ENCODE data around the gene NDUFAF2.

NDUFAF2 gene

DNA sequence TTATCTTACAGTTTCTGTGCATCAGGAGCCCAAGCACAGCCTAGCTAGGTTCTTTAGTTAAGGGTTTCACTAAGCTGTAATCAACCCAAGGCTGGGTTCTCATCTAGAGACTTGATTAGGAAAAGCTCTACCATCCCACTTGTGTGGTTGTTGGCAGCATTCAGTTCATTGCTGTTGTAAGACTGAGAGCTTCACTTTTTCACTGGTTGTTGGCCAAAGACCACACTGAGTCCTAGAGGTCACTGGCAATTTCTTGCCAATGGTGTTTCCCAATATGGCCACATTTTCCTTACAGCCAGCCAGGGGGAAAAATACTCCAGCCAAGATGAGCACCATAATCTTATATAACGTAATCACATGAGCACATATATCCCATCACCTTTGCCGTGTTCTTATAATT lies 142.9 kb downstream of the NDUFAF2 start:
- H3K9me3 ChIP-seq (ENCODE audit: control insufficient read depth, insufficient read depth, low read depth, low read length) = no peaks in the 10 kb centered on the region
- TF ChIP-seq ZNF341 (tag by site-specific recombination; IDR thresholded peaks at IDR 0.05; ENCODE audit: low read depth) (no peak), ZNF157 (tag by site-specific recombination; IDR thresholded peaks at IDR 0.05) (no peak), KLF10 (tag by site-specific recombination; IDR thresholded peaks at IDR 0.05) (no peak), ZNF664 (tag by site-specific recombination; IDR thresholded peaks at IDR 0.05) (no peak), ZNF629 (tag by site-specific recombination; IDR thresholded peaks at IDR 0.05) (no peak), ZNF354C (tag by site-specific recombination; IDR thresholded peaks at IDR 0.05; ENCODE audit: borderline replicate concordance, low read depth) (no peak), ZNF292 (tag by site-specific recombination; IDR thresholded peaks at IDR 0.05; ENCODE audit: borderline replicate concordance, low read depth) (no peak), ZSCAN23 (tag by site-specific recombination; IDR thresholded peaks at IDR 0.05) (no peak), ZFP37 (tag by site-specific recombination; IDR thresholded peaks at IDR 0.05) (no peak)
- TF ChIP-seq, protein P1, sequence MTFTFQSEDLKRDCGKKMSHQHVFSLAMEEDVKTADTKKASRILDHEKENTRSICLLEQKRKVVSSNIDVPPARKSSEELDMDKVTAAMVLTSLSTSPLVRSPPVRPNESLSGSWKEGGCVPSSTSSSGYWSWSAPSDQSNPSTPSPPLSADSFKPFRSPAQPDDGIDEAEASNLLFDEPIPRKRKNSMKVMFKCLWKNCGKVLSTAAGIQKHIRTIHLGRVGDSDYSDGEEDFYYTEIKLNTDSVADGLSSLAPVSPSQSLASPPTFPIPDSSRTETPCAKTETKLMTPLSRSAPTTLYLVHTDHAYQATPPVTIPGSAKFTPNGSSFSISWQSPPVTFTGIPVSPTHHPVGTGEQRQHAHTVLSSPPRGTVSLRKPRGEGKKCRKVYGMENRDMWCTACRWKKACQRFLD (tag by site-specific recombination; IDR thresholded peaks at IDR 0.05) = no peak
- TF ChIP-seq, protein P2, sequence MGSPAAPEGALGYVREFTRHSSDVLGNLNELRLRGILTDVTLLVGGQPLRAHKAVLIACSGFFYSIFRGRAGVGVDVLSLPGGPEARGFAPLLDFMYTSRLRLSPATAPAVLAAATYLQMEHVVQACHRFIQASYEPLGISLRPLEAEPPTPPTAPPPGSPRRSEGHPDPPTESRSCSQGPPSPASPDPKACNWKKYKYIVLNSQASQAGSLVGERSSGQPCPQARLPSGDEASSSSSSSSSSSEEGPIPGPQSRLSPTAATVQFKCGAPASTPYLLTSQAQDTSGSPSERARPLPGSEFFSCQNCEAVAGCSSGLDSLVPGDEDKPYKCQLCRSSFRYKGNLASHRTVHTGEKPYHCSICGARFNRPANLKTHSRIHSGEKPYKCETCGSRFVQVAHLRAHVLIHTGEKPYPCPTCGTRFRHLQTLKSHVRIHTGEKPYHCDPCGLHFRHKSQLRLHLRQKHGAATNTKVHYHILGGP (tag by site-specific recombination; IDR thresholded peaks at IDR 0.05) = no peak
- TF ChIP-seq, protein P3, sequence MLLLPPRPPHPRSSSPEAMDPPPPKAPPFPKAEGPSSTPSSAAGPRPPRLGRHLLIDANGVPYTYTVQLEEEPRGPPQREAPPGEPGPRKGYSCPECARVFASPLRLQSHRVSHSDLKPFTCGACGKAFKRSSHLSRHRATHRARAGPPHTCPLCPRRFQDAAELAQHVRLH (tag by site-specific recombination; IDR thresholded peaks at IDR 0.05) = no peak
- TF ChIP-seq, protein P4, sequence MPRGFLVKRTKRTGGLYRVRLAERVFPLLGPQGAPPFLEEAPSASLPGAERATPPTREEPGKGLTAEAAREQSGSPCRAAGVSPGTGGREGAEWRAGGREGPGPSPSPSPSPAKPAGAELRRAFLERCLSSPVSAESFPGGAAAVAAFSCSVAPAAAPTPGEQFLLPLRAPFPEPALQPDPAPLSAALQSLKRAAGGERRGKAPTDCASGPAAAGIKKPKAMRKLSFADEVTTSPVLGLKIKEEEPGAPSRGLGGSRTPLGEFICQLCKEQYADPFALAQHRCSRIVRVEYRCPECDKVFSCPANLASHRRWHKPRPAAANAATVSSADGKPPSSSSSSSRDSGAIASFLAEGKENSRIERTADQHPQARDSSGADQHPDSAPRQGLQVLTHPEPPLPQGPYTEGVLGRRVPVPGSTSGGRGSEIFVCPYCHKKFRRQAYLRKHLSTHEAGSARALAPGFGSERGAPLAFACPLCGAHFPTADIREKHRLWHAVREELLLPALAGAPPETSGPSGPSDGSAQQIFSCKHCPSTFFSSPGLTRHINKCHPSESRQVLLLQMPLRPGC (tag by site-specific recombination; IDR thresholded peaks at IDR 0.05) = no peak
- TF ChIP-seq, protein P5, sequence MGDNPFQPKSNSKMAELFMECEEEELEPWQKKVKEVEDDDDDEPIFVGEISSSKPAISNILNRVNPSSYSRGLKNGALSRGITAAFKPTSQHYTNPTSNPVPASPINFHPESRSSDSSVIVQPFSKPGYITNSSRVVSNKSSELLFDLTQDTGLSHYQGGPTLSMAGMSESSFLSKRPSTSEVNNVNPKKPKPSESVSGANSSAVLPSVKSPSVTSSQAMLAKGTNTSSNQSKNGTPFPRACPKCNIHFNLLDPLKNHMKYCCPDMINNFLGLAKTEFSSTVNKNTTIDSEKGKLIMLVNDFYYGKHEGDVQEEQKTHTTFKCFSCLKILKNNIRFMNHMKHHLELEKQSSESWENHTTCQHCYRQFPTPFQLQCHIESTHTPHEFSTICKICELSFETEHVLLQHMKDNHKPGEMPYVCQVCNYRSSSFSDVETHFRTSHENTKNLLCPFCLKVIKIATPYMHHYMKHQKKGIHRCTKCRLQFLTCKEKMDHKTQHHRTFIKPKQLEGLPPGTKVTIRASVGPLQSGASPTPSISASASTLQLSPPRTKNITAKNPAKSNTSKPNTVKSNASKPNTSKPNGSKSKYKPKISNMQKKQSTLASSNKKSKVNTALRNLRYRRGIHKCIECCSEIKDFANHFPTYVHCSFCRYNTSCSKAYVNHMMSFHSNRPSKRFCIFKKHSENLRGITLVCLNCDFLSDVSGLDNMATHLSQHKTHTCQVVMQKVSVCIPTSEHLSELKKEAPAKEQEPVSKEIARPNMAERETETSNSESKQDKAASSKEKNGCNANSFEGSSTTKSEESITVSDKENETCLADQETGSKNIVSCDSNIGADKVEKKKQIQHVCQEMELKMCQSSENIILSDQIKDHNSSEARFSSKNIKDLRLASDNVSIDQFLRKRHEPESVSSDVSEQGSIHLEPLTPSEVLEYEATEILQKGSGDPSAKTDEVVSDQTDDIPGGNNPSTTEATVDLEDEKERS (tag by site-specific recombination; IDR thresholded peaks at IDR 0.05) = no peak
- ChIA-PET POLR2A (no interaction called here), CTCF (interaction anchor here (0.6 kb wide), 1 partner anchor 30 kb away, joined by 5 read pairs; no protein-coding TSS in a partner anchor)
- H3K27ac ChIP-seq (ENCODE audit: extremely low read depth, low read depth, low read length) = no peak overlapping the region
- no peaks in the 10 kb centered on the region; a peak in 1 of 3 replicates for H3K36me3 ChIP-seq (ENCODE audit: control insufficient read depth in 2 of 2, insufficient read depth in 1 of 2, low read length in 2 of 2)
- no peaks in the 10 kb centered on the region for H3K4me1 ChIP-seq (ENCODE audit: control insufficient read depth, insufficient read depth, low read length)
- no peak overlapping the region for H3K4me3 ChIP-seq (ENCODE audit: low read depth, low read length)

DNA sequence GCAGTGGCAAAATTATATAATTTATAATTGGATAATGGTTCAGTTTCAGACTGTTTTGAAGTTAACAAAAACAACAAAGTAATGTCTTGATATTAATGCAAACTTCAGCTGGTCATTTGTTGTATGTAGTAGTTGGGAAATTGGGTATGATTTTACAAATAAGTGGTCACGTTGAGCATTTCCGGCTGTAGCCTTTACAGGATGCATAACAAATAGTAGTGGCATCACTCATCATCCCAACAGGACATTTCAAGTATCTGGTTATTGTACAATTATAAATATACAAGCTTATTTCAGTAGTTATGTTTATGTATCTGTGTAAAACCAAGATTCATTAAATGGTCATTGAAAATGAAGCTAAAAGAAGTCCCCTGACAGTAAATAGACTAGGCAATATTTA lies 144.3 kb downstream of the NDUFAF2 start:
- POLR2A ChIA-PET = interaction anchor here (0.6 kb wide), 1 partner anchor 75 kb away, joined by 4 read pairs; no protein-coding TSS in a partner anchor
- Histone ChIP-seq H3K36me3 (ENCODE audit: control insufficient read depth in 2 of 2, insufficient read depth in 1 of 2, low read length in 2 of 2) (no peaks in the 10 kb centered on the region), H3K4me3 (ENCODE audit: low read depth, low read length) (no peak overlapping the region), H3K9me3 (ENCODE audit: control insufficient read depth, insufficient read depth, low read depth, low read length) (no peaks in the 10 kb centered on the region), H3K4me1 (ENCODE audit: control insufficient read depth, insufficient read depth, low read length) (no peaks in the 10 kb centered on the region), H3K27ac (ENCODE audit: extremely low read depth, low read depth, low read length) (no peak overlapping the region)
- CTCF ChIA-PET = no interaction called here
- TF ChIP-seq KLF9 (tag by site-specific recombination; IDR thresholded peaks at IDR 0.05; ENCODE audit: low read depth) (no peak), ZSCAN30 (tag by site-specific recombination; IDR thresholded peaks at IDR 0.05) (no peak), MZF1 (tag by site-specific recombination; IDR thresholded peaks at IDR 0.05; ENCODE audit: borderline replicate concordance) (no peak), ZNF626 (tag by site-specific recombination; IDR thresholded peaks at IDR 0.05) (no peak), YY1 (tag by site-specific recombination; IDR thresholded peaks at IDR 0.05) (no peak), KLF1 (tag by site-specific recombination; IDR thresholded peaks at IDR 0.05) (no peak)
- TF ChIP-seq, protein P6, sequence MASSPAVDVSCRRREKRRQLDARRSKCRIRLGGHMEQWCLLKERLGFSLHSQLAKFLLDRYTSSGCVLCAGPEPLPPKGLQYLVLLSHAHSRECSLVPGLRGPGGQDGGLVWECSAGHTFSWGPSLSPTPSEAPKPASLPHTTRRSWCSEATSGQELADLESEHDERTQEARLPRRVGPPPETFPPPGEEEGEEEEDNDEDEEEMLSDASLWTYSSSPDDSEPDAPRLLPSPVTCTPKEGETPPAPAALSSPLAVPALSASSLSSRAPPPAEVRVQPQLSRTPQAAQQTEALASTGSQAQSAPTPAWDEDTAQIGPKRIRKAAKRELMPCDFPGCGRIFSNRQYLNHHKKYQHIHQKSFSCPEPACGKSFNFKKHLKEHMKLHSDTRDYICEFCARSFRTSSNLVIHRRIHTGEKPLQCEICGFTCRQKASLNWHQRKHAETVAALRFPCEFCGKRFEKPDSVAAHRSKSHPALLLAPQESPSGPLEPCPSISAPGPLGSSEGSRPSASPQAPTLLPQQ (tag by site-specific recombination; IDR thresholded peaks at IDR 0.05) = no peak
- TF ChIP-seq, protein P4 (tag by site-specific recombination; IDR thresholded peaks at IDR 0.05) = no peak
- TF ChIP-seq, protein P7, sequence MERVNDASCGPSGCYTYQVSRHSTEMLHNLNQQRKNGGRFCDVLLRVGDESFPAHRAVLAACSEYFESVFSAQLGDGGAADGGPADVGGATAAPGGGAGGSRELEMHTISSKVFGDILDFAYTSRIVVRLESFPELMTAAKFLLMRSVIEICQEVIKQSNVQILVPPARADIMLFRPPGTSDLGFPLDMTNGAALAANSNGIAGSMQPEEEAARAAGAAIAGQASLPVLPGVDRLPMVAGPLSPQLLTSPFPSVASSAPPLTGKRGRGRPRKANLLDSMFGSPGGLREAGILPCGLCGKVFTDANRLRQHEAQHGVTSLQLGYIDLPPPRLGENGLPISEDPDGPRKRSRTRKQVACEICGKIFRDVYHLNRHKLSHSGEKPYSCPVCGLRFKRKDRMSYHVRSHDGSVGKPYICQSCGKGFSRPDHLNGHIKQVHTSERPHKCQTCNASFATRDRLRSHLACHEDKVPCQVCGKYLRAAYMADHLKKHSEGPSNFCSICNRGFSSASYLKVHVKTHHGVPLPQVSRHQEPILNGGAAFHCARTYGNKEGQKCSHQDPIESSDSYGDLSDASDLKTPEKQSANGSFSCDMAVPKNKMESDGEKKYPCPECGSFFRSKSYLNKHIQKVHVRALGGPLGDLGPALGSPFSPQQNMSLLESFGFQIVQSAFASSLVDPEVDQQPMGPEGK (tag by site-specific recombination; IDR thresholded peaks at IDR 0.05) = no peak

Data from HEK293 (cell line).